ENCODE results near the gene NAT8L. TPM values are rescaled to one million over a fixed set of nuclear protein-coding genes. Genes with fewer than 3 reads are reported as not detected.

NAT8L gene
- total RNA-seq, 2 experiments from 2014 or later = 1.0 to 1.1 TPM

GRCh38 chr4:2068198-2068470 is 9.0 kb downstream of the NAT8L start:
- TF ChIP-seq CTCF (IDR thresholded peaks at IDR 0.05) = no peak
- no peaks in the 10 kb centered on the region for H3K27me3 Mint-ChIP-seq
- intact Hi-C loops (cut with micrococcal nuclease) = no loop called here
- H3K36me3 Mint-ChIP-seq (ENCODE audit: low read depth) = no peaks in the 10 kb centered on the region
- ChIA-PET POLR2A (no interaction called here), CTCF (no interaction called here)
- H3K27ac Mint-ChIP-seq = no peak overlapping the region
- no peak for ATAC-seq
- no peaks in the 10 kb centered on the region for H3K9me3 Mint-ChIP-seq
- no peak for DNase-seq
- no peaks in the 10 kb centered on the region for H3K4me1 Mint-ChIP-seq (ENCODE audit: low read depth)
- H3K4me3 Mint-ChIP-seq = no peak overlapping the region

GRCh38 chr4:2068566-2068965 is 9.4 kb downstream of the NAT8L start:
- Mint-ChIP-seq H3K9me3 (no peaks in the 10 kb centered on the region), H3K36me3 (ENCODE audit: low read depth) (no peaks in the 10 kb centered on the region), H3K4me3 (no peak overlapping the region), H3K27me3 (no peaks in the 10 kb centered on the region), H3K27ac (no peak overlapping the region), H3K4me1 (ENCODE audit: low read depth) (no peaks in the 10 kb centered on the region)
- no peak for ATAC-seq
- ChIA-PET POLR2A (no interaction called here), CTCF (no interaction called here)
- no peak for TF ChIP-seq CTCF (IDR thresholded peaks at IDR 0.05)
- no peak for DNase-seq
- intact Hi-C loops (cut with micrococcal nuclease) = no loop called here

- no peak for ATAC-seq
- Mint-ChIP-seq H3K4me3 (no peak overlapping the region), H3K4me1 (ENCODE audit: low read depth) (no peaks in the 10 kb centered on the region), H3K9me3 (no peaks in the 10 kb centered on the region), H3K27ac (no peak overlapping the region), H3K36me3 (ENCODE audit: low read depth) (no peaks in the 10 kb centered on the region), H3K27me3 (no peaks in the 10 kb centered on the region)
- ChIA-PET CTCF (no interaction called here), POLR2A (no interaction called here)
- TF ChIP-seq CTCF (IDR thresholded peaks at IDR 0.05) = no peak
- no peak for DNase-seq
- intact Hi-C loops (cut with micrococcal nuclease) = no loop called here
Observed at GRCh38 chr4:2069161-2069971, 10.2 kb downstream of the NAT8L start.

- Mint-ChIP-seq H3K27me3 (no peaks in the 10 kb centered on the region), H3K9me3 (no peaks in the 10 kb centered on the region), H3K4me3 (no peak overlapping the region), H3K36me3 (ENCODE audit: low read depth) (no peaks in the 10 kb centered on the region), H3K4me1 (ENCODE audit: low read depth) (no peaks in the 10 kb centered on the region), H3K27ac (no peak overlapping the region)
- intact Hi-C loops (cut with micrococcal nuclease) = no loop called here
- ChIA-PET CTCF (no interaction called here), POLR2A (no interaction called here)
- no peak for TF ChIP-seq CTCF (IDR thresholded peaks at IDR 0.05)
- ATAC-seq (no peak), DNase-seq (no peak)
Observed at GRCh38 chr4:2069986-2070385, 10.9 kb downstream of the NAT8L start.

GRCh38 chr4:2070421-2071251 is 11.5 kb downstream of the NAT8L start:
- ATAC-seq (no peak), DNase-seq (no peak)
- no peak overlapping the region for H3K4me3 Mint-ChIP-seq
- H3K36me3 Mint-ChIP-seq (ENCODE audit: low read depth) = no peaks in the 10 kb centered on the region
- no peaks in the 10 kb centered on the region for H3K9me3 Mint-ChIP-seq
- TF ChIP-seq CTCF (IDR thresholded peaks at IDR 0.05) = no peak
- ChIA-PET CTCF (no interaction called here), POLR2A (no interaction called here)
- no peaks in the 10 kb centered on the region for H3K4me1 Mint-ChIP-seq (ENCODE audit: low read depth)
- intact Hi-C loops (cut with micrococcal nuclease) = no loop called here
- no peak overlapping the region for H3K27ac Mint-ChIP-seq
- no peaks in the 10 kb centered on the region for H3K27me3 Mint-ChIP-seq
